HepG2 (cell line): ENCODE results near the gene S100P. TPM values are rescaled to one million over a fixed set of nuclear protein-coding genes. Genes with fewer than 3 reads are reported as not detected.

ENCODE experiments used
- ATAC-seq: fragments of 200-7000 bp; cut with Tn5 transposase; 3 replicates; pipeline ENCODE4 v1.9.1; 2020; ENCODE audit warnings: mild to moderate bottlenecking, moderate library complexity
- BruUV-seq: library from RNA; stranded (reverse); fragments of 400-500 nt; replicated peaks from 2 replicates; lab custom pipeline; 2021; lab: Mats Ljungman, UMichigan
- CTCF ChIA-PET: fragments of 300-600 bp; formaldehyde crosslinking; extraction: SDS; loops from one replicate; lab custom pipeline; 2021; ENCODE audit warnings: low total read pairs, inconsistent platforms, low intra/inter-chr PET ratio; lab: Yijun Ruan, JAX
- POLR2A ChIA-PET: fragments of 350-600 bp; sonication (Branson Sonifier 250); formaldehyde crosslinking; loops from one replicate; lab custom pipeline; 2020; ENCODE audit warnings: antibody characterized with exemption, inconsistent platforms; lab: Yijun Ruan, JAX
- DNase-seq: peaks from one replicate; pipeline ENCODE4 v3.0.0-alpha.2; 2015; ENCODE audit warnings: low spot score
- FAIRE-seq: peaks from 3 replicates; lab custom pipeline; 2011; peaks lifted over from hg19 to GRCh38; lab: Jason Lieb, UNC
- H2AFZ ChIP-seq: one replicate; pipeline ENCODE4 v1.6.1; 2011; ENCODE audit warnings: low read length, inconsistent platforms
- H3K27ac ChIP-seq: fragments of 300-600 bp; 3 replicates; pipeline ENCODE4 v1.8.0; 2011; ENCODE audit warnings: mixed run types, mild to moderate bottlenecking, mixed read lengths, low read length, inconsistent platforms; ENCODE audit not compliant: insufficient read depth; ENCODE audit errors: extremely low read length
- H3K27me3 ChIP-seq, 2 experiments: fragments of 200-600 bp in 1 of 2; 2 replicates in 1 of 2; 3 replicates in 1 of 2; pipeline versions ENCODE4 v1.6.0 to v1.8.0; 2011; ENCODE audit warnings: low read length in 2 of 2, mild to moderate bottlenecking in 2 of 2, moderate library complexity in 2 of 2, inconsistent platforms in 1 of 2; ENCODE audit not compliant: insufficient read depth in 2 of 2, control insufficient read depth in 1 of 2
- H3K36me3 ChIP-seq, 2 experiments: fragments of 200-600 bp in 1 of 2; replicated peaks in 1 of 2; 2 replicates in 1 of 2; 3 replicates in 1 of 2; pipeline versions ENCODE4 v1.5.1 to v1.8.0; 2011; ENCODE audit warnings: low read length in 2 of 2, inconsistent platforms in 1 of 2; ENCODE audit not compliant: insufficient read depth in 2 of 2, control insufficient read depth in 1 of 2
- H3K4me1 ChIP-seq: 2 replicates; pipeline ENCODE4 v1.5.1; 2012; ENCODE audit warnings: low read length, inconsistent platforms; ENCODE audit not compliant: insufficient read depth
- H3K4me2 ChIP-seq: 2 replicates; pipeline ENCODE4 v1.6.0; 2011; ENCODE audit warnings: low read depth, low read length, inconsistent platforms
- H3K4me3 ChIP-seq, 3 experiments: fragments of 200-600 bp in 1 of 3; sonication (generic), shearing (Covaris generic) in 1 of 3; replicated peaks in 1 of 3; 2 replicates each; pipeline ENCODE4 v1.5.1; 2011 to 2016; ENCODE audit warnings: low read length in 3 of 3, inconsistent platforms in 2 of 3, low read depth in 2 of 3, mild to moderate bottlenecking in 2 of 3, control low read depth in 1 of 3, mixed read lengths in 1 of 3; ENCODE audit not compliant: insufficient read depth in 1 of 3
- H3K79me2 ChIP-seq: one replicate; pipeline ENCODE4 v1.6.1; 2011; ENCODE audit warnings: low read length, inconsistent platforms; ENCODE audit not compliant: insufficient read depth
- H3K9ac ChIP-seq: 2 replicates; pipeline ENCODE4 v1.6.0; 2011; ENCODE audit warnings: mild to moderate bottlenecking, low read depth, low read length, inconsistent platforms; ENCODE audit not compliant: insufficient read depth
- H3K9me3 ChIP-seq: 2 replicates; pipeline ENCODE4 v1.5.1; 2012; ENCODE audit warnings: mild to moderate bottlenecking, low read length
- H4K20me1 ChIP-seq: 2 replicates; pipeline ENCODE4 v1.6.0; 2011; ENCODE audit warnings: inconsistent platforms, mild to moderate bottlenecking, low read length, moderate library complexity; ENCODE audit not compliant: insufficient read depth
- ETV5 ChIP-seq: IDR thresholded peaks from 2 replicates; pipeline ENCODE4 v1.6.1; 2018; ENCODE audit warnings: missing biosample characterization, missing genetic modification reagents, inconsistent platforms, borderline replicate concordance
- FOXC1 ChIP-seq: sonication (generic); formaldehyde crosslinking; IDR thresholded peaks from 2 replicates; pipeline ENCODE4 v1.8.0; 2022; ENCODE audit warnings: mild to moderate bottlenecking, missing genetic modification reagents, borderline replicate concordance
- HNF4A ChIP-seq: sonication (generic); formaldehyde crosslinking; IDR thresholded peaks from 2 replicates; pipeline ENCODE4 v1.4.0; 2020; ENCODE audit warnings: missing genetic modification reagents
- KDM5B ChIP-seq: sonication (generic); formaldehyde crosslinking; IDR thresholded peaks from 2 replicates; pipeline ENCODE4 v1.4.0; 2020; ENCODE audit warnings: missing genetic modification reagents, mild to moderate bottlenecking, borderline replicate concordance
- ONECUT2 ChIP-seq: sonication (generic); formaldehyde crosslinking; IDR thresholded peaks from 2 replicates; pipeline ENCODE4 v1.4.0; 2020; ENCODE audit warnings: missing genetic modification reagents
- PREB ChIP-seq: sonication (generic); formaldehyde crosslinking; IDR thresholded peaks from 2 replicates; pipeline ENCODE4 v1.4.0; 2020; ENCODE audit warnings: missing genetic modification reagents
- RERE ChIP-seq: IDR thresholded peaks from 2 replicates; pipeline ENCODE4 v1.6.1; 2016; ENCODE audit warnings: low read depth, missing genetic modification reagents, missing compliant biosample characterization
- ZKSCAN8 ChIP-seq: IDR thresholded peaks from 2 replicates; pipeline ENCODE4 v1.6.1; 2016; ENCODE audit warnings: borderline replicate concordance, missing genetic modification reagents, missing compliant biosample characterization
- ZNF124 ChIP-seq: sonication (generic); formaldehyde crosslinking; IDR thresholded peaks from 2 replicates; pipeline ENCODE4 v1.4.0; 2020; ENCODE audit warnings: missing genetic modification reagents
- ZNF44 ChIP-seq: sonication (generic); formaldehyde crosslinking; IDR thresholded peaks from 2 replicates; pipeline ENCODE4 v1.5.1; 2020; ENCODE audit warnings: mild to moderate bottlenecking, missing genetic modification reagents
- ZNF737 ChIP-seq: sonication (generic); formaldehyde crosslinking; IDR thresholded peaks from 2 replicates; pipeline ENCODE4 v1.5.0; 2020; ENCODE audit warnings: missing genetic modification reagents, mild to moderate bottlenecking, borderline replicate concordance
- ZNF770 ChIP-seq: sonication (generic); formaldehyde crosslinking; IDR thresholded peaks from 2 replicates; pipeline ENCODE4 v1.5.0; 2020; ENCODE audit warnings: mild to moderate bottlenecking, missing genetic modification reagents
- WGBS: methylation state at CpG from one replicate; pipeline ENCODE4 v1.1.6; 2017; ENCODE audit warnings: low lambda C conversion rate; 5-methylcytosine and 5-hydroxymethylcytosine counted together
- in situ Hi-C: cut with HindIII; loops from 2 replicates; pipeline ENCODE4 v1.10.0; 2017; ENCODE audit warnings: low pct_unique_long_range_greater_than_20kb; ENCODE audit not compliant: extremely low pct_ligation_motif_present
- intact Hi-C: fragments of 100-400 bp; cut with micrococcal nuclease; formaldehyde crosslinking; loops from one replicate; pipeline ENCODE4 v1.10.0; 2022; ENCODE audit not compliant: unreplicated experiment
- polyA plus RNA-seq, 8 experiments: library from polyadenylated mRNA; depleted of rRNA in 3 of 8; stranded (reverse) in 7 of 8; unstranded in 1 of 8; fragments of >200 nt; fragmentation: Illumina TruSeq in 4 of 8; extraction: Trizol in 4 of 8; gene quantifications; 2 replicates each; pipeline versions ENCODE4 v1.2.1 to v1.2.3, GENCODE V29; 2011 to 2016; ENCODE audit warnings: low read depth in 4 of 8, missing spikeins in 1 of 8, mixed read lengths in 1 of 8; ENCODE audit not compliant: insufficient read depth in 1 of 8
- total RNA-seq, 5 experiments: library from RNA; depleted of rRNA; stranded (reverse); fragments of >200 nt; fragmentation: Illumina TruSeq; extraction: Trizol; gene quantifications; 2 replicates each; pipeline ENCODE4 v1.2.3, GENCODE V29; 2016; ENCODE audit warnings: low read depth in 1 of 5

The S100P gene
- total and polyA plus RNA-seq, 2 of the 13 experiments (the other 11 are each of a cell fraction or from before 2014, with no cell fraction given): 278 to 1,649 TPM

GRCh38 chr4:6663596-6664393 is 29.9 kb upstream of the S100P start:
- WGBS: 89% methylated on average over 36 of the region's 55 CpGs
- H3K27me3 ChIP-seq: no peaks in the 10 kb centered on the region
- intact Hi-C loops: no loop called here
- H3K36me3 ChIP-seq: no peaks in the 10 kb centered on the region
- CTCF ChIA-PET: no interaction called here
- in situ Hi-C loops: no loop called here
- no peak overlapping the region for H2AFZ ChIP-seq
- no peak overlapping the region for H3K27ac ChIP-seq
- BruUV-seq: no TSS peak
- H3K9ac ChIP-seq: no peak overlapping the region
- H3K4me3 ChIP-seq: no peak overlapping the region
- H3K4me1 ChIP-seq: peaks cover 4% of the 10 kb centered on the region
- H3K4me2 ChIP-seq: no peak overlapping the region
- no peak for FAIRE-seq
- no peaks in the 10 kb centered on the region for H3K9me3 ChIP-seq
- TF ChIP-seq ZNF770 (CRISPR knock-in tag) (no peak), ZNF44 (no peak), FOXC1 (CRISPR knock-in tag) (no peak), HNF4A (CRISPR knock-in tag) (no peak), ETV5 (no peak), ZKSCAN8 (CRISPR knock-in tag) (no peak), PREB (CRISPR knock-in tag) (no peak), ONECUT2 (CRISPR knock-in tag) (no peak), RERE (no peak), KDM5B (CRISPR knock-in tag) (no peak), ZNF124 (CRISPR knock-in tag) (no peak), ZNF737 (CRISPR knock-in tag) (no peak)
- no peak for DNase-seq
- no peaks in the 10 kb centered on the region for H4K20me1 ChIP-seq
- H3K79me2 ChIP-seq: no peaks in the 10 kb centered on the region
- POLR2A ChIA-PET: interaction anchor here (1.0 to 2.4 kb wide), 3 partner anchors 9 to 31 kb away, joined by 4 to 31 read pairs (median 4); partner anchors contain the start of gene MRFAP1
- no peak for ATAC-seq
